Endothelial cell of umbilical vein (primary cell): ENCODE results near the gene HOXA13. TPM values are rescaled to one million over a fixed set of nuclear protein-coding genes. Genes with fewer than 3 reads are reported as not detected.
A peak's percentile ranks its signal among the peaks of the same experiment; 100 is the strongest.

Experiments used
- BruUV-seq: library from RNA; stranded (reverse); fragments of 400-500 nt; replicated peaks from 2 replicates; lab custom pipeline; 2021; lab: Mats Ljungman, UMichigan
- CTCF ChIA-PET: fragments of 300-600, 350-600 bp; sonication (Branson Sonifier 250); formaldehyde crosslinking; loops from one replicate; lab custom pipeline; 2021; ENCODE audit warnings: antibody characterized with exemption, inconsistent platforms; lab: Charles Lee
- POLR2A ChIA-PET: fragments of 300-600, 350-600 bp; sonication (Branson Sonifier 250); formaldehyde crosslinking; loops from one replicate; lab custom pipeline; 2021; ENCODE audit warnings: antibody characterized with exemption, inconsistent platforms; lab: Charles Lee
- DNase-seq: peaks from one replicate; pipeline ENCODE4 v3.0.0-alpha.2; 2011; ENCODE audit warnings: low read depth, low spot score
- FAIRE-seq: peaks from 2 replicates; lab custom pipeline; 2011; peaks lifted over from hg19 to GRCh38; lab: Jason Lieb, UNC
- H2AFZ ChIP-seq: 2 replicates; pipeline ENCODE4 v1.6.0; 2012; ENCODE audit warnings: low read depth, low read length, control low read depth, inconsistent platforms
- H3K27ac ChIP-seq: 2 replicates; pipeline ENCODE4 v1.5.1; 2011; ENCODE audit warnings: low read depth, mild to moderate bottlenecking, control low read depth, low read length, moderate library complexity; ENCODE audit not compliant: insufficient read depth
- H3K27me3 ChIP-seq, 2 experiments: 2 replicates each; pipeline versions ENCODE4 v1.6.0 to v1.6.1; 2011; ENCODE audit warnings: low read length in 2 of 2, mixed read lengths in 1 of 2; ENCODE audit not compliant: control insufficient read depth in 2 of 2, insufficient read depth in 2 of 2
- H3K36me3 ChIP-seq, 2 experiments: 2 replicates in 1 of 2; 3 replicates in 1 of 2; pipeline ENCODE4 v1.5.1; 2011; ENCODE audit warnings: low read length in 2 of 2, mild to moderate bottlenecking in 1 of 2, moderate library complexity in 1 of 2; ENCODE audit not compliant: control insufficient read depth in 2 of 2, insufficient read depth in 2 of 2; ENCODE audit errors: extremely low read depth in 1 of 2
- H3K4me1 ChIP-seq: 3 replicates; pipeline ENCODE4 v1.5.1; 2011; ENCODE audit warnings: mild to moderate bottlenecking, low read length; ENCODE audit not compliant: control insufficient read depth, insufficient read depth; ENCODE audit errors: extremely low read depth
- H3K4me2 ChIP-seq: 2 replicates; pipeline ENCODE4 v1.6.1; 2011; ENCODE audit warnings: low read length, control low read depth, mixed read lengths; ENCODE audit not compliant: insufficient read depth
- H3K4me3 ChIP-seq, 3 experiments: fragments of 200-600 bp in 1 of 3; sonication (generic), shearing (Covaris generic) in 1 of 3; replicated peaks in 1 of 3; 2 replicates each; pipeline ENCODE4 v1.5.1; 2011 to 2016; ENCODE audit warnings: control low read depth in 3 of 3, low read length in 3 of 3, mild to moderate bottlenecking in 2 of 3, inconsistent platforms in 1 of 3, low read depth in 1 of 3, moderate library complexity in 1 of 3; ENCODE audit not compliant: insufficient read depth in 1 of 3
- H3K79me2 ChIP-seq: 2 replicates; pipeline ENCODE4 v1.6.0; 2012; ENCODE audit warnings: low read length, inconsistent platforms; ENCODE audit not compliant: control insufficient read depth, insufficient read depth
- H3K9ac ChIP-seq: replicated peaks from 2 replicates; pipeline ENCODE3; 2011; ENCODE audit warnings: low read length, control low read depth; ENCODE audit not compliant: insufficient read depth; ENCODE audit errors: extremely low read depth
- H3K9me1 ChIP-seq: replicated peaks from 3 replicates; pipeline ENCODE4 v1.6.0; 2011; ENCODE audit warnings: mild to moderate bottlenecking, low read length; ENCODE audit not compliant: control insufficient read depth, insufficient read depth; ENCODE audit errors: extremely low read depth
- H3K9me3 ChIP-seq: replicated peaks from 2 replicates; pipeline ENCODE4 v1.5.1; 2012; ENCODE audit warnings: low read length, inconsistent platforms; ENCODE audit not compliant: control insufficient read depth, insufficient read depth
- H4K20me1 ChIP-seq: replicated peaks from 2 replicates; pipeline ENCODE3; 2011; ENCODE audit warnings: mild to moderate bottlenecking, low read length; ENCODE audit not compliant: control insufficient read depth, insufficient read depth; ENCODE audit errors: extremely low read depth
- EZH2 ChIP-seq: IDR thresholded peaks from 2 replicates; pipeline ENCODE4 v1.6.1; 2012; ENCODE audit warnings: borderline replicate concordance, low read depth, mild to moderate bottlenecking, moderate library complexity, low read length, inconsistent platforms; ENCODE audit not compliant: severe bottlenecking
- FOS ChIP-seq: IDR thresholded peaks from 2 replicates; pipeline ENCODE4 v1.6.1; 2011; ENCODE audit warnings: mild to moderate bottlenecking, low read length, moderate library complexity, borderline replicate concordance; ENCODE audit not compliant: insufficient read depth
- GATA2 ChIP-seq: IDR thresholded peaks from 2 replicates; pipeline ENCODE4 v1.7.0; 2011; ENCODE audit warnings: low read depth, mild to moderate bottlenecking, moderate library complexity, mixed read lengths, low read length; ENCODE audit not compliant: insufficient read length, insufficient read depth
- JUN ChIP-seq: IDR thresholded peaks from 2 replicates; pipeline ENCODE4 v1.6.1; 2011; ENCODE audit warnings: borderline replicate concordance, low read depth; ENCODE audit not compliant: insufficient read length, insufficient read depth
- MYC ChIP-seq: IDR thresholded peaks from one replicate; pipeline ENCODE4 v1.6.1; 2011; ENCODE audit warnings: mild to moderate bottlenecking, low read depth, low read length
- POLR2A ChIP-seq: IDR thresholded peaks from 2 replicates; pipeline ENCODE4 v1.6.1; 2012; ENCODE audit warnings: low read depth, mild to moderate bottlenecking, control low read depth, low read length
- POLR2AphosphoS5 ChIP-seq: IDR thresholded peaks from 2 replicates; pipeline ENCODE4 v1.6.1; 2012; ENCODE audit warnings: low read depth, mild to moderate bottlenecking, control low read depth, low read length, moderate library complexity; ENCODE audit not compliant: insufficient read depth
- dilution Hi-C: fragments of 300-500 bp; cut with MboI; formaldehyde crosslinking; loops from one replicate; pipeline ENCODE4 v1.15.0; 2019; ENCODE audit warnings: low sequenced_read_pairs; ENCODE audit not compliant: extremely low pct_ligation_motif_present
- intact Hi-C: fragments of 100-400 bp; cut with micrococcal nuclease; formaldehyde crosslinking; loops from one replicate; pipeline ENCODE4 v1.10.0; 2022
- polyA plus RNA-seq, 4 experiments: library from polyadenylated mRNA; depleted of rRNA in 3 of 4; stranded (reverse) in 3 of 4; unstranded in 1 of 4; fragments of >200 nt; gene quantifications; 2 replicates each; pipeline versions ENCODE4 v1.2.1 to v1.2.3, GENCODE V29; 2011 to 2012; ENCODE audit warnings: missing spikeins in 1 of 4
- total RNA-seq: library from RNA; stranded (reverse); gene quantifications from 2 replicates; pipeline ENCODE4 v1.2.3, GENCODE V29; 2021
- TF ChIP-seq, protein P1 (sequence below), 2 donors: IDR thresholded peaks; 1 replicate in 1 of 2; 2 replicates in 1 of 2; pipeline ENCODE4 v1.5.1; 2011; ENCODE audit warnings: low read length in 2 of 2, mild to moderate bottlenecking in 2 of 2, moderate library complexity in 2 of 2, control low read depth in 1 of 2, inconsistent platforms in 1 of 2, low read depth in 1 of 2; ENCODE audit not compliant: insufficient read depth in 1 of 2; ENCODE audit errors: extremely low read depth in 1 of 2
- TF ChIP-seq, protein P2 (sequence below): IDR thresholded peaks from 2 replicates; pipeline ENCODE4 v1.6.1; 2011; ENCODE audit not compliant: insufficient read depth, insufficient read length

The HOXA13 gene
- total and polyA plus RNA-seq, 2 donors (not counting 3 experiments of a cell fraction or from before 2014, with no cell fraction given): 0.22 TPM; not detected in 1

DNA sequence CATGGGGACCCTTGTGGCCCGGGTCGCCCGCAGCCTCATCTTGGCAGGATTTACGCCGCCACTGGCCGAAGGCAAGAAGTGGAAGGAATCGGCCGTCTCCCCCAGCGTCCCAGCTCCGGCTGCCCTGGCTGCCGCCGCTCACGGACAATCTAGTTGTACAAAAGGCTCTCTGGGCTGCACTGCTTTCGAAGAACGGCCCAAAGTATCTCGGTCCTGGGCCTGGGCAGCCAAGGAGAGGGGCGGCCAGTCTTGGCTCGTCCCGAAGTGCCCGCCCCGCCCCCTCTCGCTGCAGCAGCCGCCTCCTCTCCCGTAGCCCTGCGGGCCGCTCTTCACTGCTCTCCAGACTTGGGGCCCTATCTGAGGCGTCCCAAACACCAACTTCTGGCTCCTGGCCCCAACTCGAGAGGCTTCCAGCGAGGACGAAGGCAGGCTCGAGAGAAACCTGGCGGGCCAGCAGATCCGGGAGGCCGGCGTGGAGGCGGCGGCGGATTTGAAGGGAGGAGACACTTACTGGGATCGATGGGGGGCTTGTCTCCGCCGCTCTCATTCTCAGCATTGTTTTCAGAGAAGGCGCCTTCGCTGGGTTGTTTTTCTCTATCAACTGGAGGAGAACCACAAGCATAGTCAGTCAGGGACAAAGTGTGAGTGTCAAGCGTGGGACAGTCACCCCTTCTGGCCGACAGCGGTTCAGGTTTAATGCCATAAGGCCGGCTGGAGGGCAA lies 35.4 kb downstream of the HOXA13 start:
- H3K27ac ChIP-seq: peak overlapping the region; percentile 91
- BruUV-seq: no TSS peak
- no peaks in the 10 kb centered on the region for H3K9me3 ChIP-seq
- no peaks in the 10 kb centered on the region for H4K20me1 ChIP-seq
- no peak for TF ChIP-seq JUN
- TF ChIP-seq, protein P1, sequence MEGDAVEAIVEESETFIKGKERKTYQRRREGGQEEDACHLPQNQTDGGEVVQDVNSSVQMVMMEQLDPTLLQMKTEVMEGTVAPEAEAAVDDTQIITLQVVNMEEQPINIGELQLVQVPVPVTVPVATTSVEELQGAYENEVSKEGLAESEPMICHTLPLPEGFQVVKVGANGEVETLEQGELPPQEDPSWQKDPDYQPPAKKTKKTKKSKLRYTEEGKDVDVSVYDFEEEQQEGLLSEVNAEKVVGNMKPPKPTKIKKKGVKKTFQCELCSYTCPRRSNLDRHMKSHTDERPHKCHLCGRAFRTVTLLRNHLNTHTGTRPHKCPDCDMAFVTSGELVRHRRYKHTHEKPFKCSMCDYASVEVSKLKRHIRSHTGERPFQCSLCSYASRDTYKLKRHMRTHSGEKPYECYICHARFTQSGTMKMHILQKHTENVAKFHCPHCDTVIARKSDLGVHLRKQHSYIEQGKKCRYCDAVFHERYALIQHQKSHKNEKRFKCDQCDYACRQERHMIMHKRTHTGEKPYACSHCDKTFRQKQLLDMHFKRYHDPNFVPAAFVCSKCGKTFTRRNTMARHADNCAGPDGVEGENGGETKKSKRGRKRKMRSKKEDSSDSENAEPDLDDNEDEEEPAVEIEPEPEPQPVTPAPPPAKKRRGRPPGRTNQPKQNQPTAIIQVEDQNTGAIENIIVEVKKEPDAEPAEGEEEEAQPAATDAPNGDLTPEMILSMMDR (IDR thresholded peaks at IDR 0.05; ENCODE audit: extremely low read depth in 1 of 2, insufficient read depth in 1 of 2, low read depth in 1 of 2, low read length in 2 of 2): peak; percentile 15 to 34
- dilution Hi-C loops (loop anchor here (10.0 to 25.0 kb wide), 3 partner anchors 310 to 977 kb away; no protein-coding TSS in a partner anchor), intact Hi-C loops (loop anchor here (1.0 to 5.0 kb wide), 7 partner anchors 10 to 1772 kb away; partner anchors contain the start of genes HOXA10 and HOXA2)
- H3K36me3 ChIP-seq: peaks cover 3 to 7% of the 10 kb centered on the region in 2 experiments
- H3K4me1 ChIP-seq: peaks cover 39% of the 10 kb centered on the region
- ChIA-PET POLR2A (interaction anchor here (1.4 kb wide), 1 partner anchor 13 kb away, joined by 7 read pairs; no protein-coding TSS in a partner anchor), CTCF (interaction anchor here (0.6 to 7.4 kb wide), 3 partner anchors 12 to 794 kb away, joined by 3 to 81 read pairs (median 42); partner anchors contain the start of genes HOXA10 and HOXA3)
- peak overlapping the region; percentile 91 for H3K4me2 ChIP-seq
- FAIRE-seq (peak; percentile 33), DNase-seq (no peak)
- H3K9ac ChIP-seq: peak overlapping the region; percentile 85
- H3K27me3 ChIP-seq: no peaks in the 10 kb centered on the region
- H3K9me1 ChIP-seq: no peaks in the 10 kb centered on the region
- peak overlapping the region; percentile 63 to 98 (median 88) for H3K4me3 ChIP-seq
- no peak overlapping the region for H2AFZ ChIP-seq
- H3K79me2 ChIP-seq: peaks cover 87% of the 10 kb centered on the region

DNA sequence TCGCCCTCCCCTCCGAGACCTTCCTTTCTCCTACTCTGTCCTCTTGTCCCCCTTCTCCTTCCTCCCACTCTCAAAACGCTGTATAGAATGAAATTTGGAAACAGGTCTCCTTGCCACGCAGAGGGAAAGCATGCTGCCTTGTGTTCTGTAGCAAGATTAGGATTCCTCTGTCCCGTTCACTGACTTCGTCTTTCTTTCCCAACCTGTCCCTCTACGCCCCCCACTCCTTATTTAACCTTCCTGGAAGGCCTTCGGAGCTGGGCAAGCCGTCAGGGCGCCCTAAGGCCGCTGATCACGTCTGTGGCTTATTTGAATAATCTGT lies 35.9 kb downstream of the HOXA13 start:
- TF ChIP-seq EZH2 (no peak), POLR2A (no peak), POLR2AphosphoS5 (no peak), FOS (no peak), JUN (no peak), GATA2 (no peak), MYC (no peak)
- TF ChIP-seq, protein P1 (IDR thresholded peaks at IDR 0.05; ENCODE audit: extremely low read depth in 1 of 2, insufficient read depth in 1 of 2, low read depth in 1 of 2, low read length in 2 of 2): no peak
- TF ChIP-seq, protein P2, sequence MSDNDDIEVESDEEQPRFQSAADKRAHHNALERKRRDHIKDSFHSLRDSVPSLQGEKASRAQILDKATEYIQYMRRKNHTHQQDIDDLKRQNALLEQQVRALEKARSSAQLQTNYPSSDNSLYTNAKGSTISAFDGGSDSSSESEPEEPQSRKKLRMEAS: no peak

More for the DNA sequence above, 35.9 kb downstream of the HOXA13 start:
- Histone ChIP-seq H4K20me1 (no peaks in the 10 kb centered on the region), H3K4me1 (peaks cover 44% of the 10 kb centered on the region), H3K9me1 (no peaks in the 10 kb centered on the region), H3K9ac (peak overlapping the region; percentile 85), H3K27me3 (no peaks in the 10 kb centered on the region), H3K27ac (peak overlapping the region; percentile 91), H3K9me3 (no peaks in the 10 kb centered on the region), H2AFZ (no peak overlapping the region), H3K4me3 (peak overlapping the region; percentile 63 to 98 (median 88)), H3K79me2 (peaks cover 85% of the 10 kb centered on the region), H3K36me3 (peaks cover 3 to 7% of the 10 kb centered on the region in 2 experiments), H3K4me2 (peak overlapping the region; percentile 91)
- ChIA-PET CTCF (interaction anchor here (0.6 to 4.6 kb wide), 3 partner anchors 12 to 794 kb away, joined by 3 to 81 read pairs (median 3); partner anchors contain the start of gene HOXA10), POLR2A (no interaction called here)
- FAIRE-seq (no peak), DNase-seq (no peak)
- dilution Hi-C loops: loop anchor here (10.0 to 25.0 kb wide), 3 partner anchors 309 to 977 kb away; no protein-coding TSS in a partner anchor
- intact Hi-C loops: loop anchor here (2.0 to 5.0 kb wide), 5 partner anchors 13 to 1772 kb away; partner anchors contain the start of gene HOXA2
- no TSS peak for BruUV-seq
